ENCODE data around the gene PYM1. TPM values are rescaled to one million over a fixed set of nuclear protein-coding genes. Genes with fewer than 3 reads are reported as not detected.
A peak's percentile ranks its signal among the peaks of the same experiment; 100 is the strongest.

Gene PYM1
- total RNA-seq, 1 experiment from 2014 or later: 58.9 TPM

DNA sequence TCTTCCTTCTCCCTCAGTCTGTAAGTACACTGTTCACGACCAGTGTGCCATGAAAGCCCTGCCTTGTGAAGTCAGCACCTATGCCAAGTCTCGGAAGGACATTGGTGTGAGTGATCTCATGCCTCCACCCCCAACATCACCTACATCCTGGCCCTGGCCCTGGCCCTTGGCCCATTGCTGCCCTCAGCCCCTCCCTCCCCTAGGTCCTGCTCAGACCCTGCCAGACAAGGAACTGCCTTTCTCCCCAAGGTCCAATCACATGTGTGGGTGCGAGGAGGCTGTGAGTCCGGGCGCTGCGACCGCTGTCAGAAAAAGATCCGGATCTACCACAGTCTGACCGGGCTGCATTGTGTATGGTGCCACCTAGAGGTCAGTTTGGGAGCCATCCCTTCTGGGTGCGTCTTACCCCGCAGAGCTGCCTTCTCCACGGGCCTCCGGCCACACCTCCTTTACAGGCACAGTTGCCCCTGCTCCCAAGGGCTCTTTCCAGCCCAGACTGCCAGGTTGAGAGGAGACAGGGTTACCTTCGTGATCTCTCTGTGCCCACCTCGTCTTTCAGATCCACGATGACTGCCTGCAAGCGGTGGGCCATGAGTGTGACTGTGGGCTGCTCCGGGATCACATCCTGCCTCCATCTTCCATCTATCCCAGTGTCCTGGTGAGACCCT, 12.5 kb upstream of the PYM1 start:
- Histone ChIP-seq H3K23ac (ENCODE audit: insufficient read length, low read depth, low read length) (no peak overlapping the region), H3K9ac (ENCODE audit: extremely low read depth, insufficient read length, low read length) (no peak overlapping the region), H2AFZ (ENCODE audit: low read length) (no peak overlapping the region), H4K8ac (replicated peaks; ENCODE audit: insufficient read length, low read depth, low read length) (no peak overlapping the region), H2AK5ac (ENCODE audit: insufficient read length, low read length) (no peak overlapping the region), H3K4me2 (ENCODE audit: insufficient read depth, insufficient read length, low read length) (no peak overlapping the region), H2BK20ac (ENCODE audit: low read depth, low read length, poor library complexity, severe bottlenecking) (no peak overlapping the region), H4K91ac (ENCODE audit: insufficient read length, low read depth, low read length) (no peak overlapping the region), H3T11ph (ENCODE audit: low read length) (no peak overlapping the region), H3K14ac (ENCODE audit: insufficient read depth, low read length) (no peak overlapping the region; the same call in 1 of the 2 replicates), H3K79me2 (ENCODE audit: insufficient read depth, low read length) (no peaks in the 10 kb centered on the region), H3K18ac (ENCODE audit: insufficient read length, low read depth, low read length) (no peak overlapping the region), H3K27me3 (ENCODE audit: insufficient read depth, low read length) (no peaks in the 10 kb centered on the region), H2BK12ac (ENCODE audit: insufficient read length, low read depth, low read length) (no peak overlapping the region), H3K9me3 (ENCODE audit: control insufficient read depth, low read depth, low read length) (no peaks in the 10 kb centered on the region), H3K4me1 (ENCODE audit: insufficient read depth, low read length) (no peaks in the 10 kb centered on the region; the same call in 1 of the 2 replicates), H3K79me1 (ENCODE audit: insufficient read depth, low read depth, low read length, poor library complexity, severe bottlenecking) (no peaks in the 10 kb centered on the region), H4K5ac (ENCODE audit: insufficient read length, low read depth, low read length) (no peak overlapping the region), H3K4ac (ENCODE audit: low read depth, low read length) (no peak overlapping the region), H2BK5ac (ENCODE audit: insufficient read length, low read length) (no peak overlapping the region), H2BK120ac (ENCODE audit: low read depth, low read length, poor library complexity, severe bottlenecking) (no peak overlapping the region), H2BK15ac (ENCODE audit: low read depth, low read length) (no peak overlapping the region), H3K23me2 (ENCODE audit: insufficient read length, low read depth, low read length, poor library complexity, severe bottlenecking) (no peaks in the 10 kb centered on the region), H4K20me1 (ENCODE audit: control insufficient read depth, insufficient read depth, insufficient read length) (no peaks in the 10 kb centered on the region), H3K27ac (ENCODE audit: insufficient read length, low read depth, low read length) (no peak overlapping the region), H3K56ac (ENCODE audit: insufficient read length, low read depth, low read length) (no peak overlapping the region)
- WGBS (ENCODE audit: extremely low coverage, insufficient read length, low lambda C conversion rate): no CpG with 5 or more reads among the region's 18 CpGs
- Mint-ChIP-seq H3K27me3 (ENCODE audit: low read depth) (peaks cover 2% of the 10 kb centered on the region; the same call in 1 of the 2 replicates), H3K36me3 (ENCODE audit: insufficient read depth in 1 of 3, low read depth in 3 of 3) (peaks cover 0 to 4% (median 0%) of the 10 kb centered on the region in 3 experiments; a peak in 3 of 7 replicates), H3K27ac (peak overlapping the region in 1 of 3 experiments; percentile 70; a peak in 2 of 7 replicates), H3K4me1 (peaks cover 10 to 18% of the 10 kb centered on the region in 2 experiments), H3K4me3 (peak overlapping the region in 1 of 2 experiments; percentile 70; a peak in 3 of 5 replicates), H3K9me3 (no peaks in the 10 kb centered on the region)
- peak; percentile 97 for DNase-seq
- TF ChIP-seq, protein P1, sequence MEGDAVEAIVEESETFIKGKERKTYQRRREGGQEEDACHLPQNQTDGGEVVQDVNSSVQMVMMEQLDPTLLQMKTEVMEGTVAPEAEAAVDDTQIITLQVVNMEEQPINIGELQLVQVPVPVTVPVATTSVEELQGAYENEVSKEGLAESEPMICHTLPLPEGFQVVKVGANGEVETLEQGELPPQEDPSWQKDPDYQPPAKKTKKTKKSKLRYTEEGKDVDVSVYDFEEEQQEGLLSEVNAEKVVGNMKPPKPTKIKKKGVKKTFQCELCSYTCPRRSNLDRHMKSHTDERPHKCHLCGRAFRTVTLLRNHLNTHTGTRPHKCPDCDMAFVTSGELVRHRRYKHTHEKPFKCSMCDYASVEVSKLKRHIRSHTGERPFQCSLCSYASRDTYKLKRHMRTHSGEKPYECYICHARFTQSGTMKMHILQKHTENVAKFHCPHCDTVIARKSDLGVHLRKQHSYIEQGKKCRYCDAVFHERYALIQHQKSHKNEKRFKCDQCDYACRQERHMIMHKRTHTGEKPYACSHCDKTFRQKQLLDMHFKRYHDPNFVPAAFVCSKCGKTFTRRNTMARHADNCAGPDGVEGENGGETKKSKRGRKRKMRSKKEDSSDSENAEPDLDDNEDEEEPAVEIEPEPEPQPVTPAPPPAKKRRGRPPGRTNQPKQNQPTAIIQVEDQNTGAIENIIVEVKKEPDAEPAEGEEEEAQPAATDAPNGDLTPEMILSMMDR (conservative IDR thresholded peaks at IDR 0.05): peak; percentile 95
